ENCODE results near the gene SUV39H2.

DNA sequence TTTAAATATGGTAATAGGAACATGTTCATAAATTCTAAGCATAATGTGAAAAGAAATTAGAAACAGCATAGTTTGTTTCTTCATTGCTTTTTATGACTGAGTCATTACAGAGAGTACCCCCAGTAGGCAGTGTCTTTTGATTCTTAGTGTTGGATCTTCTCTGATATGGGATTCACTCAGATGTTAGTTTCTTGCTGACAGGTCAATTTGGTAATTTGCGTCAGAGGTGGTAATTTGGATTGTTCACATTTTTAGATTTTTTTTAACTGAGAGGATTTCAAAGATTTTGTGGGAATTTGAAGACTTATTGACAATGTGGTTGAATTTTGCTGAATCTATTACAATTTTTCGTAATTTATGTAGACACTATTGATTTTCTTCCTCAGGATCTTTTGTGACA is 38.5 kb upstream of the SUV39H2 start:
- TF ChIP-seq, protein P1, sequence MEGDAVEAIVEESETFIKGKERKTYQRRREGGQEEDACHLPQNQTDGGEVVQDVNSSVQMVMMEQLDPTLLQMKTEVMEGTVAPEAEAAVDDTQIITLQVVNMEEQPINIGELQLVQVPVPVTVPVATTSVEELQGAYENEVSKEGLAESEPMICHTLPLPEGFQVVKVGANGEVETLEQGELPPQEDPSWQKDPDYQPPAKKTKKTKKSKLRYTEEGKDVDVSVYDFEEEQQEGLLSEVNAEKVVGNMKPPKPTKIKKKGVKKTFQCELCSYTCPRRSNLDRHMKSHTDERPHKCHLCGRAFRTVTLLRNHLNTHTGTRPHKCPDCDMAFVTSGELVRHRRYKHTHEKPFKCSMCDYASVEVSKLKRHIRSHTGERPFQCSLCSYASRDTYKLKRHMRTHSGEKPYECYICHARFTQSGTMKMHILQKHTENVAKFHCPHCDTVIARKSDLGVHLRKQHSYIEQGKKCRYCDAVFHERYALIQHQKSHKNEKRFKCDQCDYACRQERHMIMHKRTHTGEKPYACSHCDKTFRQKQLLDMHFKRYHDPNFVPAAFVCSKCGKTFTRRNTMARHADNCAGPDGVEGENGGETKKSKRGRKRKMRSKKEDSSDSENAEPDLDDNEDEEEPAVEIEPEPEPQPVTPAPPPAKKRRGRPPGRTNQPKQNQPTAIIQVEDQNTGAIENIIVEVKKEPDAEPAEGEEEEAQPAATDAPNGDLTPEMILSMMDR (conservative IDR thresholded peaks at IDR 0.05; ENCODE audit: low read depth, low read length) = no peak
- no peak for TF ChIP-seq EZH2 (IDR thresholded peaks at IDR 0.05; ENCODE audit: low read length, unreplicated experiment)
- TF ChIP-seq EZH2phosphoT487 (IDR thresholded peaks at IDR 0.05; ENCODE audit: borderline replicate concordance, low read length) = no peak

All from PC-3 (cell line).